HG03196 (cell line): ENCODE data around the gene SPRED3.
"Not testable (repeated sequence)": the region's sequence is repeated elsewhere in the genome, so short reads cannot be mapped to it uniquely, and the experiment has no call there.

Experiments used
- ATAC-seq: cut with Tn5 transposase; IDR thresholded peaks from one replicate; pipeline ENCODE4 v1.9.1; 2021; ENCODE audit not compliant: unreplicated experiment

The SPRED3 gene

GRCh38 chr19:38389957-38390924 is 1.7 kb downstream of the SPRED3 start:
- no peak for ATAC-seq

GRCh38 chr19:38391911-38392464 is 3.5 kb downstream of the SPRED3 start:
- no peak for ATAC-seq

GRCh38 chr19:38392707-38393308 is 4.3 kb downstream of the SPRED3 start:
- no peak for ATAC-seq

- ATAC-seq, result no peak
Observed at GRCh38 chr19:38394488-38394887, 6.0 kb downstream of the SPRED3 start.

GRCh38 chr19:38395381-38396114 is 7.1 kb downstream of the SPRED3 start:
- ATAC-seq, result no peak

GRCh38 chr19:38399081-38399480 is 10.6 kb downstream of the SPRED3 start:
- no peak for ATAC-seq

GRCh38 chr19:38399537-38399936 is 11.0 kb downstream of the SPRED3 start:
- no peak for ATAC-seq

GRCh38 chr19:38400361-38400760 is 11.9 kb downstream of the SPRED3 start:
- no peak for ATAC-seq

GRCh38 chr19:38401148-38401547 is 12.7 kb downstream of the SPRED3 start:
- no peak for ATAC-seq

GRCh38 chr19:38402623-38402966 is 14.1 kb downstream of the SPRED3 start:
- no peak for ATAC-seq

GRCh38 chr19:38402967-38403674 is 14.6 kb downstream of the SPRED3 start, which contains the start of gene FAM98C:
Gene FAM98C (plus strand): TSS chr19:38403093. CDS start chr19:38403154, 61 bp downstream.
- ATAC-seq, result peak; percentile 87

- ATAC-seq, result no peak
Observed at GRCh38 chr19:38404858-38405257, 16.4 kb downstream of the SPRED3 start.

GRCh38 chr19:38405276-38405675 is 16.8 kb downstream of the SPRED3 start:
- no peak for ATAC-seq

- ATAC-seq, result no peak
Observed at GRCh38 chr19:38409631-38410133, 21.2 kb downstream of the SPRED3 start.

- ATAC-seq, result not testable (repeated sequence)
Observed at GRCh38 chr19:38410407-38410806, 21.9 kb downstream of the SPRED3 start.

- no peak for ATAC-seq
Observed at GRCh38 chr19:38411041-38411712, 22.7 kb downstream of the SPRED3 start.

- ATAC-seq, result not testable (repeated sequence)
Observed at GRCh38 chr19:38411898-38412297, 23.4 kb downstream of the SPRED3 start.

- ATAC-seq, result no peak
Observed at GRCh38 chr19:38412491-38412890, 24.0 kb downstream of the SPRED3 start.

- ATAC-seq, result no peak
Observed at GRCh38 chr19:38412961-38413360, 24.5 kb downstream of the SPRED3 start.

GRCh38 chr19:38413416-38413815 is 24.9 kb downstream of the SPRED3 start:
- no peak for ATAC-seq
